NCI-H2196 (cell line): ENCODE data around the gene RPL22.

ENCODE experiments used
- DNase-seq: peaks from one replicate; lab custom pipeline; 2025; ENCODE audit not compliant: unreplicated experiment; lab: John Stamatoyannopoulos, UW

Gene RPL22

DNA sequence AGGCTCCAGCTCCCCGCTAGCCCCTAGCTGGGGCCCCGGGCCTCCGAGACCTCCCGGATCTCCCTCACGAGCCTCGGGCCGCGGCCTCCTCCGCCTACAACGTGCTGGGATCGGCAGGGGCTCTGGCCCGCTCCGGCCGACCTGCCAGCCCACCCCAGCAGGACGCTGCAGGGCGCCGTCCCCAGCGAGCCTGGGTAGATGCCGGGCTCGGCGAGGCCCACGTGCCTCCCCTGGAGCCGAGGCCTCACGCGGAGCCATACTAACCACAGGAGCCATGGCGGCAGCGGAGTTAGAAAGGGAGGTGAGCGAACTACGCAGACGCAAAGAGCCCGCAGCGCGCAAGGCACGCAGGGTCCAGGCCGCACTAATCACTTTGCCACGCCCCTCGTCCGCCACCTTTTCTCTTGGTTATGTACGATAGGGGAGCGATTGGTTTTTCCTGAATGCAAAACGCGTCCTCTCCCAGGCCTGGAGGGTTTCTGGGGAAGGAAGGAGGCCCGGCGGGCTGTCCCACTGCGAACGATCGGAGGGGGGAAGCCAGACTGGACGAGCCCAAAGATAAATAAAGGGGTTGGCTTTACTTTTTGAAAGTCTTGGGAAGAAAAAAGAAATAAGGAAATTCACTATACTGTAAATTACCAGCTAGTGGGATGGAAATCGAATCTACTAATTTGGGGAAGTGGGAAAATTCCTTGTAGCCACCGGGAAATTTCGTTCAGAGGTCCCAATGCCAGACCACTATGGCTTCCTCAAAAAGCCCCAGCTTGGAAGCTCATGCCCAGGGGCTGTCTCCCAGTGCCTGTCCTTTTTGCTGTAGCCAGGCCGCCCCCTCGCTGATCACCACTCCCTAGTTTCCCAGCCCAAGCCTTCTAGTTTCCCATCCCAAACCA, at the start of gene RPL22:
RPL22 (minus strand) TSS at position 298 of the 890 bp plus-strand sequence; CDS start at position 276, 22 bp downstream.
- peak; percentile 99 for DNase-seq

- no peak for DNase-seq
These were observed 48.9 kb upstream of the RPL22 start for GRCh38 chr1:6248161-6248776.

DNA sequence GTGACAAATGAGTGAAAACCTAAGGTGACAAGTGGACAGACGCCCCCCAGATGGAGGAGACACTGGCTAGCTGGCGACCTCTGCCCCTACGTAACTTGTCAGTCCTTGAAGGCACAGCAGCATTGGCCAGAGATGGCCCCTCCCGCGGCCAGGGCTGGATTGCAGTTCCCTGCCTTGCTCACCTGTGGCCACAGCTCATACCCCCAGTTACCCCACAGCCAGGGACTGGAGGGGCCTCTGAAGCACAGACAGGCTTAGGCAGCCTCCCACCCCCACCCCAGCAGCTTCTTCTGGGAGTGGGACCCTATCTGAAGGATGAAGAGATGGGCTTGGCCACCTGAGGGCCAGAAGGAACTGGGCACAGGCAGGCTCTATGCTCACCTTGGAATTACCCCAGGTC, 48.3 kb upstream of the RPL22 start:
- no peak for DNase-seq

- DNase-seq, result peak; percentile 86
These were observed 47.4 kb upstream of the RPL22 start for GRCh38 chr1:6246497-6247467.

DNA sequence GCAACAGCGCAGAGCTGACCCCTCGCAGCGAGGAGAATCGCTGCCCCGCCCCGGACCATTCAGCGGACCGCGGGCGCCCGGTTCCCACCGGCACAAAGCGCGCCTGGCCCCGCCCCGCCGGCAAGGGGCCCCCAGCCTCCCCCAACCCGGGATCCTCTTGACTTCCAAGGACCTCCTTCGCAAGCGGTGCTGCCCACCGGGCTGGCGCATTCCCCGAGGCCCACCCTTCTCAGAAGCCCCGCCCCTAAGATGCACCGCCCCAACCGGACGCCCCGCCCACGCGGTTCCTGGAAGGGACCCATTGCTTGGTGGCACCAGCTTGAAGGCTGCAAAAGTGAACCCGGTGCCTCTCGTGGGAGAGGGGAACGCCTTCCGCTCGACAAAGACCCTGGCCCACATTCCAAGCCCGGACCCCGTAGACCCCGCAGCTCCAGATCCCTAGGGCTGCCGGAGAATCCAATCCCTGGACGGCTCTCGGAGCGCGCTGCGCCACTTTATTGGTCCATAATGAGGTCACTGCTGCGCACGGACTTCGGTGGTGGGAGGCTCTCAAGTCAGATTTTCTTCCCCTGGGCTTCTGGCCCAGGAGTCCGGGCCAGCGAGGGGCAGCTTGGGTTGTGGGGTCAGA, 46.6 kb upstream of the RPL22 start:
- peak; percentile 88 for DNase-seq

DNA sequence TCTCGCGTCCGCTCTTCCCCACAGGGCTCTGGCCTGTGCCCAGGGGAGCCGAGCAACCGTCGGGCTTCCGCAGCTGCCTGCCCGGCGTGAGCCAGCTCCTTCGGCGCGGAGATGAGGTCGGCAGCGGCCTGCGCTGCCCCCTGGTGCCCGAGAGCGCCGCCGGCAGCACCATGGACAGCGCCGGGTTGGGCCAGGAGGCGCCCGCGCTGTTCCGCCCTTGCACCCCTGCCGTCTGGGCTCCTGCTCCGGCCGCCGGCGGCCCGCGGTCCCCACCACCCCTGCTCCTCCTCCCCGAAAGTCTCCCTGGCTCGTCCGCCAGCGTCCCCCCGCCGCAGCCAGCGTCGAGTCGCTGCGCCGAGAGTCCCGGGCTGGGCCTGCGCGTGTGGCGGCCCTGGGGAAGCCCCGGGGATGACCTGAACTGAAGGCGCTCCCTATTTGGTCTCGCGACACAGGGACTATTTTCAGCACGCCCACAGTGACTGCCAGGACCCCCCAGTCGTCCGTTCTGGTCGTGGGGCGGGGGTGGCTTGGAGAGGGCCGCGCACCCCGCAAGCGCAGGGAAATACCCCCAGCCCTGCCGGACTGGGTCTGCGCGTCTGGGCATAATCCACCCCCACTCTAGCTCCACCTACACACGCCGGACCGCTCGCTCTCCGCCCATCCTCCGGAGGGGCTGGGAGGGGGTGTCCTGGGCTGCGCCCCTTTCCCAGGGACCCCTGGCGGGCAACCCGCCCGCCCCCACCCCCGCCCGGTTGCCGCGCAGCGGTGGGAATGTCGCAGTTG, 45.9 kb upstream of the RPL22 start:
- DNase-seq, result peak; percentile 94

- DNase-seq, result no peak
These were observed 45.1 kb upstream of the RPL22 start for GRCh38 chr1:6244401-6245049.

- DNase-seq, result no peak
These were observed 44.6 kb upstream of the RPL22 start, which contains the start of gene HES3 for GRCh38 chr1:6243993-6244392. Gene HES3, plus strand, starts transcription at chr1:6244179. Its CDS starts 187 bp downstream, at chr1:6244366.

GRCh38 chr1:6243053-6243834, 43.8 kb upstream of the RPL22 start:
- DNase-seq, result no peak

GRCh38 chr1:6241887-6242740, 42.7 kb upstream of the RPL22 start:
- DNase-seq, result no peak

GRCh38 chr1:6241107-6241886, 41.9 kb upstream of the RPL22 start:
- DNase-seq, result no peak

DNA sequence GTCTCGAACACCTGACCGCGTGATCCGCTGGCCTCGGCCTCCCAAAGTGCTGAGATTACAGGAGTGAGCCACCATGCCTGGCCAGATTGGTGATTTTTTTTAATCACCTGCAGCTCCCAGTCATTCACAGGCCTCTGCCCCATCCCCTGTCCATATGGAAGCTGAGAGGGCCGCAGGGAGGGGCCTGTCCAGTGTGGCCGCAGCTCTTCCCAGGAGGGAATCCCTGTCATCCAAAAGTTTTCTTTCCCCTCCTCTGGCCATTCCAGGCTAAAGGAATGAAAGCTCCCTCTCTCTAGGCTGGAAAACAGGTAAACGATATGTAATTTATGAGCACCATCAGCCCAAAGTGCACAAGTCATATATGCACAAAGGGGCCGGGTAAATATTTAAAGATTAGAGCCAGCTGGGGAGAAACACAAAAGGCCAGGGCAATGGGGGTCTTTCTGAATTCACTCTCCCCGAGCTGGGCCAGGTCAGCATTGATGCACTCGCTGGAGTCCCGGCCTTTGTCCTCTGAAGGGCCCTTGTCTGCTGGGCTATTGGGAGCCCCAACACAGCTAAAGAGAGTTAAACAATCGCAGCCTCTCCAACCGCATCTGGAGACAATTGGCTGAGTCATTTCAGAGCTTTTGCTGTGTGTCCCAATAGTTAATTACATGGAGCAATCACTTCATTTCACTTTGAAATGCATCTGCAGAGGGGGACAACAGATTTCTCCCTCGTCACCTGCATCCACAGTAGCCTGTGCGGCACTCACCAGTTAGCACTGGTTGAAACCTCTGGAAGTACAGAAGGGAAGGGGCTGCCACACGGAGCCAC, 40.8 kb upstream of the RPL22 start:
- DNase-seq, result peak; percentile 14

GRCh38 chr1:6239213-6239752, 39.9 kb upstream of the RPL22 start:
- no peak for DNase-seq

- no peak for DNase-seq
These were observed 37.7 kb upstream of the RPL22 start for GRCh38 chr1:6237093-6237492.

- no peak for DNase-seq
These were observed 35.9 kb upstream of the RPL22 start for GRCh38 chr1:6235296-6235677.
